Upper lobe of left lung (tissue), 4 donors: ENCODE measurements around the gene VWA8.

Experiments
- CTCF ChIP-seq, 6 experiments: fragments of 450-650 bp in 4 of 6; fragments of 200-600 bp in 2 of 6; sonication (generic) in 2 of 6; IDR thresholded peaks; one replicate each; pipeline ENCODE4 v1.5.1; 2016 to 2019; ENCODE audit warnings: antibody characterized with exemption in 6 of 6
- EP300 ChIP-seq, 4 donors: sonication (generic); formaldehyde crosslinking; IDR thresholded peaks; one replicate each; pipeline ENCODE4 v1.5.1; 2017; ENCODE audit warnings: antibody characterized with exemption in 4 of 4, control low read depth in 2 of 4

- TF ChIP-seq EP300 (IDR thresholded peaks at IDR 0.05) (no peak), CTCF (IDR thresholded peaks at IDR 0.05) (no peak)
Measured at GRCh38 chr13:41678249-41678648, 282.7 kb downstream of the VWA8 start.
